HG02884 (cell line): ENCODE data around the gene LOXL3.

ENCODE experiments used
- ATAC-seq: cut with Tn5 transposase; IDR thresholded peaks from one replicate; pipeline ENCODE4 v1.9.1; 2021; ENCODE audit warnings: mild to moderate bottlenecking, moderate library complexity; ENCODE audit not compliant: unreplicated experiment

Gene LOXL3

DNA sequence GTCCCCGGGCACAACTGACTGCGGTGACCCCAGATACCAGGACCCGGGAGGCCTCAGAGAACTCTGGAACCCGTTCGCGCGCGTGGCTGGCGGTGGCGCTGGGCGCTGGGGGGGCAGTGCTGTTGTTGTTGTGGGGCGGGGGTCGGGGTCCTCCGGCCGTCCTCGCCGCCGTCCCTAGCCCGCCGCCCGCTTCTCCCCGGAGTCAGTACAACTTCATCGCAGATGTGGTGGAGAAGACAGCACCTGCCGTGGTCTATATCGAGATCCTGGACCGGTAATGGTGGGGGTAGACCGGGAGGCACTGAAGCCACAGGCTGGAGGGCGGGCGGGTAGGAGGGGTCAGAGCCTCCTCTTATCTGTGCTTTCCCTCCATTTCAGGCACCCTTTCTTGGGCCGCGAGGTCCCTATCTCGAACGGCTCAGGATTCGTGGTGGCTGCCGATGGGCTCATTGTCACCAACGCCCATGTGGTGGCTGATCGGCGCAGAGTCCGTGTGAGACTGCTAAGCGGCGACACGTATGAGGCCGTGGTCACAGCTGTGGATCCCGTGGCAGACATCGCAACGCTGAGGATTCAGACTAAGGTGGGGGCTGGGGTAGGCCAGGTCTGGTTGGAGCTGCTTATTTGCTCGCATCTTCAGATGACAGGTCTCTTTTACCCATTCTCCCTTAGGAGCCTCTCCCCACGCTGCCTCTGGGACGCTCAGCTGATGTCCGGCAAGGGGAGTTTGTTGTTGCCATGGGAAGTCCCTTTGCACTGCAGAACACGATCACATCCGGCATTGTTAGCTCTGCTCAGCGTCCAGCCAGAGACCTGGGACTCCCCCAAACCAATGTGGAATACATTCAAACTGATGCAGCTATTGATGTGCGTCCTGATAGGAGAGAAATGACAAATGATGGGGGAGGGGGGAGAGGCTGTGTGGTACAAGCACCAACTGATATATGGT, 23.2 kb downstream of the LOXL3 start:
- no peak for ATAC-seq

DNA sequence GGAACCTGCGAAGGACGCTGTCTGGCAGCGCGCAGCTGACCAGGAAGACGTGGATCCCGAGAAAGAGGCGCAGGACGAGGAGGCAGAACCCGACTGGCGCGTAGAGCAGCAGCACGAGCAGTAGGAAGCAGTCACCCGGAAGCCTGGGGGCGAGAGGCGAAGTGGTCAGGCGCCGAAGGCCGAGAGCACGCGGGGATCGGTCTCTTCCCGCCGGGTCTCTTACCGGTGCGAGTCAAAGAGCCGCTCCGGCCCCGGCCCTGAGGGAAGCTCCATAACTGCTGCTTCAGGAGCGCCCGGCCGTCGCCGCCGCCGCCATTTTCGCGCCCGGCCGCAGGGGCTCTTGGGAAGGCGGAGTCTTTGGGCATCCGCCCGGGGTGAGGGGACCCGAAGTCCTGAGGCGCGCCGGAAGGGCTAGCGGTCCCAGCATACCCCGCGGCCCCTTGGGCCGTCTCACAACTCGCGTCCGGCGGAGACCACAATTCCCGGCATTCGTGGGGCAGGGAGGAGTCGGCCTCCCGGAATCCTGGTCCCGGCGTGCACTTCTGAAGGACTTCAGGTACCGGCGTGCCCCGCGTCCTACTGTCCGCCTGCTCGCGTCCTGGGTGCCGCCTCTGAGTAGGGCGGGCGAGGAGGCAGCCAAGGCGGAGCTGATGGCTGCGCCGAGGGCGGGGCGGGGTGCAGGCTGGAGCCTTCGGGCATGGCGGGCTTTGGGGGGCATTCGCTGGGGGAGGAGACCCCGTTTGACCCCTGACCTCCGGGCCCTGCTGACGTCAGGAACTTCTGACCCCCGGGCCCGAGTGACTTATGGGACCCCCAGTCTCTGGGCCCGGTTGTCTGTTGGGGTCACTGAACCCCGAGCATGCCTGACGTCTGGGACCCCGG, 24.1 kb downstream of the LOXL3 start, which contains the start of the genes AUP1 and HTRA2:
TSS of gene AUP1 (minus strand) at position 350 of the 882 bp plus-strand sequence. CDS start at position 273, 77 bp downstream.
TSS of gene HTRA2 (plus strand) at position 577 of the 882 bp plus-strand sequence. CDS start at position 651, 74 bp downstream.
- ATAC-seq: peak; percentile 77

DNA sequence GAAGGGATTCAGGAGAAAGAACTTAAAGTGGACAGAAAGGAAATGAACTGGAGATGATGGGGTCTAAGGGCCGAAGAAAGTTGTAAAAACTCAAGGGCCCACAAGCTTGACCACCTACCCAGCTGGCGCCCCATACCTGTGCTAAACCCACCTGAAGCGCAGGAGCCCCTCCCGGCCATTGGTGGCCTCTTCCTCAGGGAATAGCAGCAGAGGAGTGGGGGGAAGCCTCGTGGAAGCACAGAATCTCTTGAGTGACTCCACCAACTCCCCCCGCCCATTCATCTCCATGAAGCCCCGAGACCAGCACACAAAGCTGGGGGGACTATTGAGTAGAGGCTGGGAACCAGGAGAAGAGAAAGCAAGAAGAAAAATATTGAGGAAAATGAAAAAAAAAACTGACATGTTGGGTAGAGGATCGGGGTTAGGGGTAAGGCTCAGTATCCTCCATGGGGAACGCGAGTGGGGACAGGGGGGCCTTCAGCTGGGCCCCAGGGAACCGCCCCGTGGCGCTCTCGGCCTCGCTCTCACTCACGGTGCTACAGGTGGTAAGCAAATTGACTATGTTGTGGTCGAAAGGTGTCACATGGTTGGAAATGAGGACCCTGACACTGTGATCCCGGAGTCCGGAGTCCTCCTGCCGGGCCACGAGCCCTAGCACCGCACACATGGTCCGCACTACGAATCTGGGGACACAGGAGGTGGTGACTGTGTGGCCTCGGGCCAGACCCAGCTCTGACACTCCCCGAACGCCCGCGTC, 25.0 kb downstream of the LOXL3 start:
- peak; percentile 3 for ATAC-seq

DNA sequence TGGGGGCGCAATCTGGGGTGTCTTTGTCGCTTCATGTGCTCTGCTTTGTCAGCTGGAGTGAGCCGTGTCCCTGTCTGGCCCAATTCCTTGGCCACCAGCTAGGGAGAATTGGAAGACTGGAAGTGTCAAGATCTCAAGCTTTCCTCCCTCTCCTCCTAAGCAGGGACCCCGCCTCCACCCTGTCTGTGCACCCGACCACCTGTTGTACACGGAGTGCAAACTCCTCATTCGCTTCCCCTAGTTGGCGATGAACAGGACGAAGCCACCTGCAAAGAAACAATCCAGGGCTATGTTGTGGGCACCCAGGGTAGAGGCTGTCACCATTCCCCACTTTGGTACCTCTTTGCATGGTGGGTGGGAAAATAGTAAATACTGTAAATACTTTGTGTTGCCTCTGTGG, 26.0 kb downstream of the LOXL3 start:
- no peak for ATAC-seq

DNA sequence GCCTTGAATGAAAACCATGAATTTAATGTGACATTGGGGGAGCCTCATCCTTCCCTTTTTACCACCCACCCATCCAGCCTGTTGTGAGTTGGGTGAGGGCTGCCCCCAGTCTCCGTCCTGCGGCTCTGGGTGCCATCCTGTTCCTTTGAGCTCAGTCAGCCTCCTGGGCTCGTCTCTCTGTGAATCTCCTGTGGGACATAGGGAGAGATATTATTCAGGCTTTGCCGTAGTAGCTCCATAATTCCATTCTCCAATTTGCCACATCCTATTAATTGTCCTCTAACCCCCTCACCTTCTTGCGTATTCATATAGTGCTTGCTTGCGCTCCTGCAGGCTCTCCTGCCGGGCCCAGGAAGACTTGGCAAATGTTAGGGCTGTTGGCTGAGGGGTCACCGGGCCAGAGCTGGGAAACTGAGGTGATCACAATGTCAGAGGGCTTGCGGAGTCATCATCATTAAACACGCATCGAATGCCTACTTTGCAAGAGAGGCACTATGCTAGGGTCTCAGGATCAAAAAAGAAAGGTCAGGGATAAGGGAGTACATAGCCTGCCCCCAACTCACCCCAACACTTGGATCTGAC, 27.0 kb downstream of the LOXL3 start:
- ATAC-seq: no peak

DNA sequence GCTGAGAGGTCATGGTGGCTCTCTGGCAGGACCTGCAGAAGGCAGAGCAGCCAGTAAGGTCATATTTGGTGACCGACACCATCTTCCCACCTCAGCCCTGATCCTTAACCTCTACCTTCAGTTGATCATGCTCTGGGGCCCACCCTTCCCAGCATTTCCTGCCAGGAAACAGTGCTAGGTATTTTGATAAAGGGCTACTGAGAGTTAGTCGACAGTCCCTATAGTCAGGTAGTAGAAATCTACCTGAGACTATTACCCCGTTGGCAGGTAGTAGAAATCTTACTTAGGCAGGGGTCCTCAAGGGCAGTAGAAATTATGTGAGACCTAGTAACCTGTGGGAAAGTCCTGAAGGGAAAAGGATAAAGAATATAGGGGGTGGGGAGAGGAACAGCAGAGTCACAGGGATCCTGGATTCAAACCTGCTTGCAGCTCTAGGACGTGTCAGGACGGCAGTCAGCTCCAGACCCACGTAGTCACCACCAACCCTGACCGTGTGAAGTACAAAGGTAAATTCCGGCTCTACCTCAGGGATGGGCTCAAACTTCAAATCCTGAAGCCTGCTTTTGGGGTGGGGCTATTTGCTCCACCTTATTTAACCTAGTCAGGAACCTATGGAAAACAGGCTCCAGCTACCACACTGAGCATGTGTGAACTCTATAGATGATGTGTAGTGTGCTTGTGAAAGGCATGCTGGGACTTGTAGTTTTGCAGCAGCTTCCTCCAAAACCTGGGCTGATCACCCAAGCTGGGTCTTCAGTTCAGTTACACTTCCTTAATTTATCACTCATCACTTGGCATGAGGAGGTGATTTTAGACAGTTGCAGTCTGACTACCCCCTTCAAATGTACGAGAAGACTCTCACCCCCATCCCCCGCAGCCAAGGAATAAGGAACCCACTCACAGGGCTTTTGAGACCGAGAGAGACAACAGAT, 27.8 kb downstream of the LOXL3 start, which contains the start of gene DQX1:
TSS of gene DQX1 (minus strand) at position 515 of the 932 bp plus-strand sequence. CDS start at position 13, 502 bp downstream.
- ATAC-seq: no peak

DNA sequence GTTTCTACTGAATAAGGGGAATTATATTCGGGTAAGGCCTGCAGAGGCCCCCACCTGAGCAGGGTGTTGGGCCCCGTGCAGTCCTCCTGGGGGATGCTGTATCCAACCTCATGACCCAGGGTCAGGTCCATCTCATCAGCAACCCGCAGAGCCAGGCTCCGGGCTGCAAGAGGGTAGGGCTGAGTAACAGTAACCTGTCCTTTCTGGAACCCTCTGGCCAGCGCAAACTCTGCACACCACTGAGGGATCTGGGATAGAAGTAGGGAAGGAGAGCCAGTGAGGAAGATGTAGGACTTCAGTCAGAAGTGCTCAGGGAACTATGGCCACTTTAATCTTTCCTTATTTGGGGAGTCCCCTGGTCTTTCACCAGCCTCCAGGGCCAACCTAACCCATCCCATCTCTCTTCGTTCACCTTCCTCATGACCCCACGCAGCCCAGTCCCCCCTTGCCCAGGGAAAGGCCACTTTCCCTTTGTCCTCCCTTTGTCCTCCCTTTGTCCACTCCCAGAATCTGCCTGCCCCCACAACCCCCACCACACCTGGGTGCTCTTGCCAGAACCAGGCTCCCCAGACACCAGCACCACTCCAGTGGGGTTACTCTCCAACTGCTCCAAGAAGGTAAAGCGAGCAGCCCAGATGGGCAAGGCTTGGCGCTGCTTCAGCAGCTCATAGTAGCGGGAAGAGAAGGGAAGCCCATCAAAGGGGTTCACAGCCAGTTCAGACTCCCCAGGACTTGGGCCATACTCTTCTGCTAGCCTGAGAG, 28.6 kb downstream of the LOXL3 start:
- no peak for ATAC-seq

DNA sequence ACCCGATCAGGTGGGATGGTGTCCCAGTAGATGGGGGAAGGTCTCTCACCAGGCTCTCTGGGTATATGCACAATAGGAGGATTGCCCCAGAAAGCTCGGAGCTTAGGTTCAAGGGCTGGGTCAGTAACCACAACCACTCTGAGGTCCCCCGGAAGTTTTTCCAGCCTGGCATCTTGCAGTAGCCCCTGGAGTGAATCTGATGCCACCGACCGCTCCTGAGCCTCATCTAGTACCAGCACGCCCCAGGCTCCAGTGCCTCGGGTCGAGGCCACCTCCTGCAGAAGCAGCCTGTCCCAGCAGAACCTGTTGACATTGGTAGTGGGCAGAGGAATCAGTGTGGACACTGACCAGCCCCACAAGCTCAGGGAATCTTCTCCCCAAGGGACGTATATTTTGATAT, 29.7 kb downstream of the LOXL3 start:
- no peak for ATAC-seq

DNA sequence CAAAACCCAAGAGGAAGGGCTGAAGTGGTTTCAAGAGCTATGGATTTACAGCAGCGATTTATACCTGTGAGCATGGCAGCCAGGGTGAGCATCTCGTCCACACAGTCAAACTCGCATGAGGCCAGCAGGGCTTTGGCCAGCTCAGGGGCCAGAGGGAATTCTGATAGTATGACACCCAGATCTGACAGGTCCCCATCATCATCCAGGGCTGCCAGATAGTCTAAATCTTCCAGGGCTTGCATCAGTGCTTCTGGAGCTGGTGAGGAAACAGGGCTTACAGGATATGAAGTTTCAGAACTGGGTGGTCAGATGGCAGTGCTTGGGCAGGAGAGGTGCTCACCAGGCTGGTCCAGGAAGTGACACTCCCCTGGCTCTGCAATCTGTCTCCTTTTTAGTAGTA, 31.2 kb downstream of the LOXL3 start:
- ATAC-seq: no peak

DNA sequence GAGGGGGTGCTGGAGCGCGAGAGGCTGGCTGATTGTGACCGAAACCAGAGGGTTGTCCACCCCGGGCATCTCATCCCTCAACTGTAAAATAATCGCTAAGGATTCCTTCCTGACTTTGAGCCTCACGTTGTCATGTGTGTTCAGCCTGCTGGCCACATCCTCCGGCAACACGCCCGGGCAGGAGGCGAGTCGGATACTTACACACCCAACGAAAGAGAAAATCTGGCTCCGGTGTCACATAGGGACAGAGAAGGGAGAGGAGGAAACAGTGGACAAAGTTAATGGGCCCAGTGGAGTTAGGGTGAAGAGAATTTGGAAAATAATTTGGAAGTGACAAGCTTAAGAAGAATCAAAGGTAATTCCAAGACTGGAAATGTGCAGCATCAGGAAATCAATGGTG, 37.1 kb downstream of the LOXL3 start:
- no peak for ATAC-seq

DNA sequence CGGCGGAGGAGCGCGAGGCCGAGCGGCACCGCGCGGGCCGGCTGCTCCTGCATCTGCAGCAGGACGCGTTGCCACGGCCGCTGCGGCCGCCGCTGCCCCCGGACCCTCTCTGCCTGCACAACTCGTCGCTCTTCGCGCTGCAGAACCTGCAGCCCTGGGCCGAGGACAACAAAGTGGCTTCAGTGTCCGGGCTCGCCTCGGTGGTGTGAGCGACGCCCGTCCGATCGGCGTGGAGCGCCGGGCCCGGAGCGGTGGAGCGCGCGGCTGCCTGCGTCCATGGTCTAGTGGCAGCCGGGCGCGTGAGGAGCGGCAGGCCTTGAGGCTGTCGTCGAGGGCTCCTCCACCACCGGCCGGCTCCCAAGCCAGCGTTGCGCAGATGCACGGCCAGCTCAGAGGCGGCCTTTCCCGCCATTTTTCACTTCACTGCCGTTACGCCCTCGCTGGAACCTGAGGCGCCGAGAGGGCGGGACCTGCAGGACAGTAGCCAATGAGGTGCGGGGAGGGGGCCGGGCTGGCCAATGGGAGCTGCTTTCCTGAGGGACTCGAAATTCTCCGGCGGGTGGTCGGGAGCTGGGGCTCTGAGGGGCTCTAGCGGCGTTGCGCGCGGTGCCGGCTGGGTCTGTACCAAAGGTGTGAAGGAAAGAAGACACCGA, 37.6 kb downstream of the LOXL3 start:
- ATAC-seq: peak; percentile 73

DNA sequence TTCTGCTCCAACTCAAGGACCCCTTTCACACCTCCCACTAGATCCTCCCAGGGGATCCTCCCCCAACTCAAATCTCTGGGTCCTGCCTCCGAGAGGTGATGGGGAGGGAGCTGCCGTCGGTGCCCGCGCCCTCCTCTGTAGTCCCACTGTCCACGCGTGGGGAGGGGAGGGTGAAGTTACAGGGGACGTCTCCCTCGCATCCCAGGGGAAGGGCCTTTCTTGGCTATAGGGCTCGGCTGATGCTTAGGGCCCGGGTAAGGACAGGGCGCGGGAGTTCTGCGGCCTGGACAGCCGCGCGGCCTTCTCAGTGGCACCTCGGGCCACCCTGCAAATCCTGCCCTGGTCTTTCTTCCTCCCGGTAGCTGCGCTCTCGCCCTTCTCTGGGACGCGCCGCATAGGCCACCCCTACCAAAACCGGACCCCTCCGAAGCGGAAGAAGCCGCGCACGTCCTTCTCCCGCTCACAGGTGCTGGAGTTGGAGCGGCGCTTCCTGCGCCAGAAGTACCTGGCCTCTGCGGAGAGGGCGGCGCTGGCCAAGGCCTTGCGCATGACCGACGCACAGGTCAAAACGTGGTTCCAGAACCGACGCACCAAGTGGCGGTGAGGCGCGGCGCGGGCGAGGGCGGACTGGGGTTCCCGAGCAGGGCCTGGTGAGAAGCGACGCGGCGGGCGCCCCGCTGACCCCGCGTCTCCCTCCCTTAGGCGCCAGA, 38.3 kb downstream of the LOXL3 start:
- ATAC-seq: no peak

DNA sequence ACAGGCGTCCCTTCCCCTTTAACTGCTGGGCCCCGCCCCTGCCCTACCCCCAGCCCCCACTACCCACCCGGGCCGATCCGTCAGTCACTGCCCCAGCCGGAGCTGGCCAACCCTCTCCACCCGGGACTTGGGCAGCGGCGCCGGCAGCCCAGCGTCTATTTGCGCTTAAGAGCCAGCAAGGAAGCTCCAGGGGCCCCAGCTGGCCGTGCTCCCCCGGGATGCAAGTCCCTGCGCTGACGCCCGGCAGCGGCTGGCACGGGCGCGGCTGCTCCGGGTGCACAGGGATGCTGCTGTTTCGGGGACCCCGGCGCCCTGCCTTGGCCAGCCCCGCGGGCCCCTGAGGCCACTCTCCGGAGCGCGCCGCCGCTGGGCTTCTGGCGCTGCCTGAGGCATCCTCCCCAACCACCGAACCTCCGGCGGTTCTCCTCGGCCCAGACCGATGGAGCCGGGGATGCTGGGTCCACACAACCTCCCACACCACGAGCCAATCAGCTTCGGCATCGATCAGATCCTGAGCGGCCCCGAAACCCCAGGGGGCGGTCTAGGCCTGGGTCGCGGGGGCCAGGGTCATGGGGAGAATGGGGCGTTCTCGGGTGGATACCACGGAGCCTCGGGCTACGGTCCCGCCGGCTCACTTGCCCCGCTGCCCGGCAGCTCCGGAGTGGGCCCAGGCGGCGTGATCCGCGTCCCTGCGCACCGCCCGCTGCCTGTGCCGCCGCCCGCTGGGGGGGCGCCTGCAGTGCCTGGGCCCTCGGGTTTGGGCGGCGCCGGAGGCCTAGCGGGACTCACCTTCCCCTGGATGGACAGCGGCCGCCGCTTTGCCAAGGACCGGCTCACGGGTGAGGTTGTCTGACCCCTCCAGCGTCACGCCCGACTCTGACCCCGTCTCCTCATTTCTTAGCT, 39.1 kb downstream of the LOXL3 start, which contains the start of gene TLX2:
TSS of gene TLX2 (plus strand) at position 83 of the 903 bp plus-strand sequence. CDS start at position 440, 357 bp downstream.
- ATAC-seq: no peak

DNA sequence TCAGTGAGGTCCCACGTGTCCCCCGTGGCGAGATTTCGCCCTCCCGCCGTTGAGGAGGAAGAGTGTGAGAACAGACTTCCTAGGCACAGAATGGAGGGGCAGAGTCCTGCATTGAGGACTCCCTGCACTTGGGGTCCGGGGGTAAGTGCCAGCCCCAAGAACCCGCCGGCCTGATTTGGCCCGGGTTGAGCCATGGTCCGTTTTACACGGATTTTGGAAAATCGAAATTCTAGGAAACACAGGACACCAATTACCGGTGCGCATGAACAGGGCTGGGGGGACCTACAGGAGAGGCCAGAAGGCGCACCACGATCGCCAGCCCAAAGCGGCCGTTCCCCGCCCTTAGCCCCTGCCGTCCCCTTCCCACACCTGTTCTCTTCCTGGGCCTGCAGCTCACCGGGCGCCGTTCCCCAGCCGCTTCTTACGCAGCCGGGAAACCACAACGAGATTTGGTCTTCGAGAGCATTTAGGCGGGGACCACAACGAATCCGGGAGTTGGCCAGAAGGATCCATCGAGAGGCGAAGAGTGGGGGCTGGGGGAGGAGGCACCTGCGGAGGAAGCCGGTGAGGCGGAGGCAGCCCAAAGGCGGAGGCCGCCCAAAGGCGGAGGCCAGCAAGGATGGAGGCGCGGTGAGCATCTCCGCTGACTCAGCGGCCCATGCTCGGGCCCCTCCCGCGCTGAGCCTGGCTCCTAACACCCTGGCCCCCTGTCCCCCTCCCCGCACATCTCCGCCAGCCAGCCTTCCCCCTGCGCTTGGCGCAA, 40.0 kb downstream of the LOXL3 start:
- no peak for ATAC-seq
